Activated CD4-positive, alpha-beta T cell treated with anti-CD3 and anti-CD28 coated beads, Interleukin-2, Interleukin-4, amounts not matched to agents 100 ng/mL and 50 ng/mL, durations not matched to agents 16 hours and 8 hours (primary cell): ENCODE data around the gene DPF3.
A peak's percentile ranks its signal among the peaks of the same experiment; 100 is the strongest.

Experiments
- DNase-seq: peaks from one replicate; pipeline ENCODE4 v3.0.0-alpha.2; 2020; ENCODE audit warnings: low spot score

DPF3 gene

GRCh38 chr14:72893636-72894322, at the start of gene DPF3:
Gene DPF3, minus strand, starts transcription at chr14:72894101. Its CDS starts 13 bp downstream, at chr14:72894088.
- peak; percentile 94 for DNase-seq

- no peak for DNase-seq
These were observed 49.0 kb upstream of the DPF3 start for GRCh38 chr14:72942934-72943333.

GRCh38 chr14:72941286-72941985, 47.5 kb upstream of the DPF3 start:
- DNase-seq = no peak

GRCh38 chr14:72939630-72940029, 45.7 kb upstream of the DPF3 start:
- no peak for DNase-seq

GRCh38 chr14:72932893-72933292, 39.0 kb upstream of the DPF3 start:
- no peak for DNase-seq

- no peak for DNase-seq
These were observed 35.6 kb upstream of the DPF3 start for GRCh38 chr14:72929316-72930080.

- DNase-seq = no peak
These were observed 35.0 kb upstream of the DPF3 start for GRCh38 chr14:72928872-72929271.

GRCh38 chr14:72926292-72927028, 32.6 kb upstream of the DPF3 start, which contains the start of gene DCAF4:
Gene DCAF4, plus strand, starts transcription at chr14:72926464. Its CDS starts 11,515 bp downstream, at chr14:72937979.
- peak; percentile 98 for DNase-seq

GRCh38 chr14:72925815-72926291, 32.0 kb upstream of the DPF3 start:
- no peak for DNase-seq

GRCh38 chr14:72925171-72925759, 31.4 kb upstream of the DPF3 start:
- DNase-seq = no peak

- DNase-seq = no peak
These were observed 30.4 kb upstream of the DPF3 start for GRCh38 chr14:72924337-72924736.

- DNase-seq = no peak
These were observed 27.5 kb upstream of the DPF3 start for GRCh38 chr14:72921396-72921795.

GRCh38 chr14:72920008-72920407, 26.1 kb upstream of the DPF3 start:
- DNase-seq = no peak

- no peak for DNase-seq
These were observed 23.3 kb upstream of the DPF3 start for GRCh38 chr14:72917094-72917802.

- DNase-seq = no peak
These were observed 22.3 kb upstream of the DPF3 start for GRCh38 chr14:72916174-72916573.

GRCh38 chr14:72913809-72914208, 19.9 kb upstream of the DPF3 start:
- DNase-seq = no peak

- no peak for DNase-seq
These were observed 15.3 kb upstream of the DPF3 start for GRCh38 chr14:72909163-72909562.

- DNase-seq = no peak
These were observed 14.0 kb upstream of the DPF3 start for GRCh38 chr14:72907886-72908285.

- no peak for DNase-seq
These were observed 13.0 kb upstream of the DPF3 start for GRCh38 chr14:72906879-72907278.

GRCh38 chr14:72906316-72906715, 12.4 kb upstream of the DPF3 start:
- no peak for DNase-seq
